Globus pallidus (tissue), 1 donor: ENCODE results near the gene LRRN1.

Experiments
- DNase-seq: peaks from one replicate; pipeline ENCODE4 v3.0.0-alpha.2; 2015; ENCODE audit warnings: low spot score

The LRRN1 gene

GRCh38 chr3:3799173-3800079, at the start of gene LRRN1:
TSS of gene LRRN1 (plus strand) at chr3:3799431. CDS start at chr3:3844642, 45,211 bp downstream.
- DNase-seq: peak; percentile 69

- no peak for DNase-seq
These were observed 45.8 kb upstream of the LRRN1 start for GRCh38 chr3:3753416-3753815.

DNA sequence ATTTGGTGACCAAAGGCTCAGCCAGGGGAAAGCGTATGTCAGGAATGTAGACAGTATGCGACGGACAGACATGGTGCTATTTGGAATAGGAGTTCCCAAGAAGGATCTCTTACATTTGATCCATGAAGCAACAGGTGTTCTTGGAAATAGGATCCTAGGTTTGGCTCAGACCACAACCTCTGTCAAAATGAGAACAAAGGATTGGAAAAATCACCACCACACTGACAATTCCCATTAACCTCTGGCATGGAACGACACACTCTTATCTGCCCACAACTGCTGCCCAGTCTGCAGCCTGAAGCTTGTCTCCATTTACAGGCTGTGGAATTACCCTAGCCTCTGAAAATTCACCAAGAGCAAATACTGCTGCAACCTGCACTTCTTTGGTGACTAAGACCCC, 33.6 kb upstream of the LRRN1 start:
- DNase-seq: no peak

DNA sequence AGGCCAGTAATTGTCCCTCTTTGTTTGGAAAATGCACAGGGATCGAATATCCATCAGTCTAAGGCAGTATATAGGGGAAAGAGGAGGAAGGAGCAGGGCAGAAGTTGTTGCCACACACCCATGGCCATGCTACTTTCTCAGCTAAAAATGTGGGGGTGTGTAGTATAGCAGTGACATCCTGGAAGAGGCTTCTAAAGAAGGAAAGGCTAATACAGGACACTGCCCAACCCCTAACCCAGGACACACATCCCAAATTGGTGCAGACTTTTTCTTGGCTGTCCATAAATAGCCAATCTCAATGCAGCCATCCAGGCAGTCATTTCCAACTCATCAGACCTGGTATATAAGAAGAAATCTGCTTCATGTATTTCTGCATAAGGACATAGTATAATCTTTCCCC, 33.1 kb upstream of the LRRN1 start:
- DNase-seq: no peak

DNA sequence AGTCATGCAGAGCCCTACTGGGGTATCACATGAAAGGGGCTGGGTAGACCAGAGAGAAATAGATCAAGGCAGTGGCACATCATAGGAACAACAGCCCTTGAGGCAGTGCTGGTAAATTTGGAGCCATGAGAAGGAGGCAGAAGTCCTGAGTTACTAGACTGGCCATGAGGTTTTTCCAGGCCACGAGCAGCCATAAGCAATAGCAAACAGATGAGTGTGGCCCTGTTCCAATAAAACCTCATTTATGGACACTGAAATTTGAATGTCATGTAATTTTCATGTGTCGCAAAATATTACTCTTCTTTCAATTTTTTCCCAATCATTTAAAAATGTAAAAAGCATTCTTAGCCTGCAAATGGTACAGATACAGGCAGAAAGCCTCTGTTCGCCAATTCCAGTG, 28.1 kb upstream of the LRRN1 start:
- no peak for DNase-seq

- DNase-seq: no peak
These were observed 27.7 kb upstream of the LRRN1 start for GRCh38 chr3:3771567-3771966.

GRCh38 chr3:3772338-3772737, 26.9 kb upstream of the LRRN1 start:
- no peak for DNase-seq

GRCh38 chr3:3772920-3773319, 26.3 kb upstream of the LRRN1 start:
- peak; percentile 16 for DNase-seq

GRCh38 chr3:3776607-3777006, 22.6 kb upstream of the LRRN1 start:
- no peak for DNase-seq

DNA sequence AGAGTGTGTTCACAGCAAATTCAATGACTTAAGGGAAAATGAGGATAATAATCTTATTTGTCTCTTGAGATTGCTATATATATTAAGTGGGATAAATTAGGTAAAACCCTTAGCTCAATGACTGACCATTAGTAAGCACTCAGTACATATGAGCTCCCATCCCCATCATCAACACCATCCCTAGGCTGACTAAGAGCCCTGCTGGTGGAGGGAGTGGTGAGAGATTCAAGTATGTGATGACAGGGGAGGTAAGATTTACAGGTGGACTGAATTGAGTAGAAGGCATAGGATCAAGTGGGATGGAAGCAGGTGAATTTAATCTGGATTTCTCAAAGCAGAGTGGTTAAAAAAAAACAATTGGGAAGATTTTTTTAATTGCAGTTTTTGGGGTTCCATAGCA, 21.0 kb upstream of the LRRN1 start:
- no peak for DNase-seq

- no peak for DNase-seq
These were observed 20.5 kb upstream of the LRRN1 start for GRCh38 chr3:3778641-3779270.

DNA sequence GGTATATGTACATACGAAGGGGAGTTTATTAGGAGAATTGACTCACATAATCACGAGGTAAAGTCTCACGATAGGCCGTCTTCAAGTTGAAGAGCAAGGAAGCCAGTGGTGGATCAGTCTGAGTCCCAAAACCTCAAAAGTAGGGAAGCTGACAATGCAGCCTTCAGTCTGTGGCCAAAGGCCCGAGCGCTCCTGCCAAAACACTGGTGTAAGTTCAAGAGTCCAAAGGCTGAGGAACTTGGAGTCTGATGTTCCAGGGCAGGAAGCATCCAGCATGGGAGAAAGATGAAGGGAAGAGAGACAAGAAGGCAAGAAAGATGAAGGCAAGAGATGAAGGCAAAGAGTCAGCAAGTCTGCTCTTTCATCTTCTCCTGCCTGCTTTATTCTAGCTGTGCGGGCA, 16.8 kb upstream of the LRRN1 start:
- DNase-seq: no peak

DNA sequence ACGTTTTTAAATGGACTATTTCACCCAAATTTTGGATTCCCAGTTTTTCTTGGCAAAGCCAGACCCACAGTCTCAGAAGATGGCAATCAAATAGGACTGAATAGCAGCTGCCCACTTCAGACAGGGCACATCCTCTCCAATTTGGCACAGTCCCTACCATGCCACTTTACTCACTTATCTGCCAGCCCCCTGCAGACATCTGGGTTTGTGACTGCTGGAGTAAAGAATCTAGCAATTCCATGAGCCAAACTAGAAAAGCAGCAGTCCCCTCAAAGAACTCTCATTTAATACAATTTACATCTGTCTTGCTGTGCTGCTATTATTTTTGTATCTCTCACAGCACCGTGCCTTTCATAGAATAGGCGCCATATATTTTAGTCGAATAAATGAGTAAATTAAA, 16.0 kb upstream of the LRRN1 start:
- DNase-seq: no peak

- no peak for DNase-seq
These were observed 15.5 kb upstream of the LRRN1 start for GRCh38 chr3:3783696-3784095.

DNA sequence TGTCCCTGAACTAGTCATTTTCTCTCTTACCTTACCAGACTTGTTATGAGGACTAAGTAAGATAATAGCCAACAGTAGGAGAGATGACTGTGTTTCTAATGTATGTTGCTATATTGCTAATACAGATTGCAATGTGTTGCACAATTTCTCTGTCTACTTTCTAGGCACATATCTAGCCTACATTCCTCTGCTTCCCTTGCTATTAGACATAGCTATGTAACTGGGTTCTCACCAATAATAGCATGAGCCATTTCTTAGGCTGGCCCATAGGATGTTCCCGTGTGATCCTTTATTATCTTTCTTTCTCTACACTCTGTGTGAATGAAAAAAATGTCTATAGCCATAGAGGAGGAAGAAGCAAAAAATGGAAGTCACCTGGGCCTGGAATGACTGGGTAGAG, 6.8 kb upstream of the LRRN1 start:
- DNase-seq: no peak

DNA sequence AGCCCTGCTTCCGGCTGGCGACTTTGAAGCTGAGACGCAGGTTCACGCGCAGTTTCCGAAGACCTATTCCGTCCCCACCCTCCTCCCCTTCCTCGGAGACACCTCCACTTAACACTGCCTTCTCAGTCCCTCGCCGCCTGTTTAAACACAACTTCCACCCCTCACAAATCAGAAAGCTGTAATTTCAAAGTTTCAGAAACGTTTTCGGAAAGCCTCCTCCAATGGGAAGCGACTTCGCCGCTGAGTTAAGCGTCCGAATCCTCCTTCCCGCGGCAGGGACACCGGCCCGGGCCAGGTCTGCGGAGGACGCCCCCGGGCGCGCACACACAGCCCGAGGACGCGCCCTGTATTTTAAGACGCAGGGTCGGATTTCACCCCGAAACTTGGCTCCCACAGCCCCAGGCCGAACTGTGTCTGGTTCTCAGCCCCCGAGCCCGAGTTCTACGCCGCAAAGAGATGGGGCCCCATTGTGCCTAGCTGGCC, 559 bp upstream of the LRRN1 start:
- peak; percentile 12 for DNase-seq

DNA sequence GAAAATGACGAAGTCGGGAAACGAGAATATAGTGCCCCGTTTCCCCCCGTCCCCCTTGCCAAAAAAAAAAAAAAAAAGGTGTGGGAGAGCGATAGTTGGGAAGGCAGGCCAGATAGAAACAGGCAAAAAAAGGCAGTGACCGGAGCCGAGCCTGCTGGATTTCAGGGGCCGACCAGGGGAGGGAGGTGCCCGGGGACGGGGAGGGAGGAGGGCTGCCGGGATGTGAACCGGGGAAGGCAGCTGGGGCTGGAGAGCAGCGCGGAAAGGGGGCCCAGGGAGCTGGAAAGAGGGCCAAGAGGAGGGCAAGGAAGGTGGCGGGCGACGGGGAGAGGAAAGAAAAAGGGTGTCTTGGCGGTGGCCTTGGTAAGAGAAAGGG, 837 bp downstream of the LRRN1 start:
- DNase-seq: no peak

- DNase-seq: peak; percentile 21
These were observed 1.7 kb downstream of the LRRN1 start for GRCh38 chr3:3800685-3801493.

DNA sequence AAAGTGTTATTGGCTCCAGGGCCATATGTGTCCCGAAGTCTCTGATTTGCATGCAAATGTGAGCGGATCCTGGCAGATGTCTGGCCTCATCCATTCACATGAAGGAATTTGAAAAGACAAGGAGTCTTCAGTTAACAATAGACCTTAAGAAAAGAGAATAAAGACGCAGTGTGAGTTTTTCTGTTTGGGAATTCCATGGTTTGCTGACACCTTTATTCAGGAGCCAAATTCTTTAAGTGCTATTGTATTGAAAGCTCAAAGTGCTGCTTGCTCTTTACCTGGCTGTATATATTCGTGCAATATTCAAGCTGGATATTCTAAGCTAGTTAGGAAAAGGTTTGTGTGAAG, 2.2 kb downstream of the LRRN1 start:
- DNase-seq: peak; percentile 11

- DNase-seq: no peak
These were observed 2.8 kb downstream of the LRRN1 start for GRCh38 chr3:3802046-3802445.

DNA sequence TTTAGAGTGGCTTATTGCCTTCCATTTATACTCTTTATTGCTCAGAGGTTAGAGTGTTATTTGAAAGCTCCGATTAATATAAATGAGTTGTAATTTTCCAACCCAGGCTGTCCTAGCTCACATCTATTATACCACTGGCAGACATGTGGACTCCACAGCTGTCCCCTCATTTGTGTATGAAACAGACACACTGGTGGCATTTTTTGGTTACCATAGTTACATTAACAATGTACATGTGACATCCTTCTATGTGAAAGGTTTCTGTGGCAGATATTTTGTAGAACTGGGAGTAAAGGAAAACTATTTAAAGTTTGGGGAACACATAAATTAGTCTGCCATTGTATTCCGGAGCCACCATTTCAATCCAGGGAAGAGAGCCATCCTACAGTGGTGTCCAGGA, 5.3 kb downstream of the LRRN1 start:
- DNase-seq: no peak

DNA sequence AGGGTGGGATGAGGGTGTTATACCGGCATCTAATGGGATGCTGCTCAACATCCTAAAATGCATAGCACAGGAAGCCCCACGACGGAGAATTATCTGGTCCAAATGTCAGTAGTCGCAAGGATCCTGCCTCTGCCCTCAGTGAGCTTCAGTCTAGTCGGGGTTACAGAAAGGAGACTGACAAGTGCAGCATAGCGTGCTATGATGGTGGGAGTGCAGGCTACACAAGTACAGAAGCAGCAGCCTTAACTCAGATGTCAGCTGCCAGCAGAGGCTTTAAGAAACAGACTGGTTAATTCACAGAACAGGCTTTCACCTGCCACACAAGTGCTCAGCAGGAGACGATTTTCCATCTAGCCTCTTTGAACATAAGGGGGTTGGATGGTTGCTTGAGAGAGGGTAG, 6.9 kb downstream of the LRRN1 start:
- no peak for DNase-seq

GRCh38 chr3:3806856-3807255, 7.6 kb downstream of the LRRN1 start:
- DNase-seq: no peak
